ENCODE measurements around the gene TUBG1.
"Not testable (repeated sequence)": the region's sequence is repeated elsewhere in the genome, so short reads cannot be mapped to it uniquely, and the experiment has no call there.

The TUBG1 gene

DNA sequence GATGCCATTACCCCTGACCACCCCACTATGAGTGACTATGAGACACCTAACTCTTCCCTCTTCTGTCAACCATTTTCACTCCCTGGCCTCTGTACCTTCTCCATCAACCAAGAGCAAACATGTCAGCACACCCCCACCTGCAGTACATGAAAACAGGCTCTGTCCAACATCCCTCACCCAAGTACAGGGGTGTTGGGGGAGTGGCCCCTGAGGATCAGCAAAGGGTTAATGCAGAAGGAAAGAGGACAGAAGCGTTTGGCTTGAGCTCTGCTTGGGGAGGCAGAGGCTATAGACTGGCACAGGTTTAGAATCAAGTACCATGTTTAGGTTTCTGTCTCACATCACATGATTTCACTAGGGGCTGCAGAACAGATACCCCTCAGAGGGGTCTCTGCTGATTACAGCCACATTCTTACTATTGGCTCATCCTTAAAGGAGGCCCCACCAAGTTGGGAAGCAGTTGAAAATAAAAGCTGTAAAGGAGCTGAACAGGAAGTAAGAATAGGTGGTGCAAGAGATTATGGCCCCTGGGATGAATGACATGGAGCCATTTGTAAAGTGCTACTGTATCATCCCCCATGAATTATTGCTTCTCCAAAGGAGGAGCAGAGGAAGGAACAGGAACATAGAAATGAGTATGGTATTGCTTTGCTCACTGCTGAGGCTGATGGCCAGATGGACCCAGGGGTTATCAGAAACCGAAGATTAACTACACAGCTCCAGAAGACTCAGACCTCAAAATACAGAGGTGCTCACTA is 29.5 kb upstream of the TUBG1 start:
- no peak for DNase-seq

- DNase-seq = no peak
Observed at GRCh38 chr17:42581744-42582270, 27.7 kb upstream of the TUBG1 start.

GRCh38 chr17:42584880-42585279 is 24.6 kb upstream of the TUBG1 start:
- no peak for DNase-seq

DNA sequence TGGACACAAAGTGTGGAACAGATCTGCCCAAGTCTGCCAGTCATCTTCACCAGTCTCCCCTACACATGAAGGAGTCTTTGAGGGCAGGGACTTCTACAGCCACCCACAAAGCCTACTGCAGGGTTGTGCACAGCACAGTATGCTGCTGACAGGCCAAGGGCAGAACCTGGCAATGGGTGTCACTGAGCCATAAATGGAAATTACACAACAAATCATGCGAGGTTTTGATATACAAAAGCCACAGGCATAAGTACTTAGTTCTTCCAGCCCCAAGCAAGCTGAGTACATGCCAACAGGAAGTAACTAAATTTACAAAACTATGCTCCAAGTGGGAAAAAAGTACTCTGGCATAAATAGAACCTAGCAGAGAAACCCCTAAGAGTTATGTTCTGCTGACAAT is 24.1 kb upstream of the TUBG1 start:
- no peak for DNase-seq

DNA sequence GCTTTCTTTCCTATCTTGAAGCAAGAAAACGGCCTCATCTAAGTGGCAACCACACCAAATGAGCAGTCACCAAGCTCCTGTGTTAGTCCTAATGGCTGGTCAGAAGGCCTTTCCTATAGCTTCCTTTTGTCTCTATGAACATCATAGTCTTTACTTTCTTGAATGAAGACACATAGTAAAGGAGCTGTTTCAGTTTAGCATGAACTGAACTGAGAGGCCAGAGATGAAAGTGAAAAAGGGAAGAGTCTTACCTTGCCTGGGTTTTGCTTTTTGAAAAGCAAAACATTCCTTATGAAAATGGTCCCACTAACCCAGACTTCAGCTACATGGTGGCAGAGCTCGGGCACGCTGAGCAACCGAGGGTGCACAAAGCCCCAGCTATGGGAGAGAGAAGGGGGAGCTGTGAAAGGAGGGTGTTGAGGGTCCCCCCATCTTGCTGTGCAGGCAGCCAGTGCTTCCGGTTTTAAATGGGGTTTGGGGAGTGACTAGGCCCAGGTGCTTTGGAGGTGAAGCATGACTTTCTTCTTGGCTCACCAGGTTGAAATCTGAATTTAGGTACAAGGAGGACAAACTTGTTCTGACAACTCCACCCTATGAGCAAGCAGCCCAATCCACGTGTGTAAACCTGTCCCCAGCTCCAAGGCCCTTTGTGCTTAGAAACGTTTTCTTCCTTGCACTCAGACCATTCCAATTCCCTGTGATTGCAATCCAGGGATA is 22.8 kb upstream of the TUBG1 start:
- no peak for DNase-seq

DNA sequence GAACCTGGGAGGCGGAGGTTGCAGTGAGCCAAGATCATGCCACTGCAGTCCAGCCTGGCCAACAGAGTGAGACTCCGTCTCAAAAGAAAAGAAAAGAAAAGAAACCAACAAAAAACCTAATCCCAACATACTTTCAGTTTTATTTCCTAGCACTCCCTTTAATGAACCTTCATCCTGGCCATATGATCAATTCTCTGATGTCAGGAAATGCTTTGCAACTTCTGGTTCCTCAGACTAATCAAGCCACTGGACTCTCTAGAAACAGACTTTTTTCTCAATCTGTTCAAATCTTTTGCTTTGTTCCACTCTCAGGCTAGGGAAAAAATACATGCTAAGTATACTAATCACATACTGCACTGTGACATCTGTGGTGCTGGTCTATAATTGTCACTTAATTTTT is 18.6 kb upstream of the TUBG1 start:
- no peak for DNase-seq

DNA sequence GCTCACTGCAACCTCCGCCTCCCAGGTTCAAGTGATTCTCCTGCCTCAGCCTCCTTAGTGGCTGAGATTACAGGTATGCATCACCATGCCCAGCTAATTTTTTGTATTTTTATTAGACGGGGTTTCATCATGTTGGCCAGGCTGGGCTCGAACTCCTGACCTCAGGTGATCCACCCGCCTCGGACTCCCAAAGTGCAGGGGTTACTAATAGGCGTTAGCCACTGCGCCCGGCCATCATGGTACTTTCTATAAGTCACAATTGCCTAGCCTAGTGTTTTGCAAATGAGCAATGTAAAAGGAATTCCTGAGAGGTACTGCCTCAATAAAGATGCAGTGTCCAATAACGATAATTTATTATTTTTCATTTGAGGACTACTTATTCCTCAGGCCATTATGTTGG is 18.1 kb upstream of the TUBG1 start:
- DNase-seq = no peak

GRCh38 chr17:42596386-42596785 is 13.1 kb upstream of the TUBG1 start:
- no peak for DNase-seq

DNA sequence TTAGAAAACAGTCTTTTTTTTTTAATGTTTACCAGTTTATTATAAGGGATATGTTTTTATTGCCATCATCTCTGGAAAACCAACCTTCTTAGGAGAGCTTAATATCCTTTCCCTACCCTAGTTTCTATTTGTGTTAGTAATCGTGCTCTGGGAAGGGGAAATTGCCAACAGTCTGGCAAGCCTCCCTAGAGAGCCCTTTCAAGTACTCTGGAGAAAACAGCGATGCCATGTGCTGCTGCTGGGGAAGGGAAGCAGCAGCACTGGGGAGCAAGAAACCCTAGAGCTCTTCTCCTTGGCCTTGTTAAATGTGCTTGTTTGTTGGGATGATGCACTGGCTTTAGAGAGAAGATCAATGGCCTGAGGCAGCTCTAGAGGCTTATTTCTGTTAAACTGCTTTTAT is 10.6 kb upstream of the TUBG1 start:
- no peak for DNase-seq

- no peak for DNase-seq
Observed at GRCh38 chr17:42603318-42603717, 6.2 kb upstream of the TUBG1 start.

GRCh38 chr17:42607769-42608168 is 1.7 kb upstream of the TUBG1 start:
- DNase-seq = no peak

DNA sequence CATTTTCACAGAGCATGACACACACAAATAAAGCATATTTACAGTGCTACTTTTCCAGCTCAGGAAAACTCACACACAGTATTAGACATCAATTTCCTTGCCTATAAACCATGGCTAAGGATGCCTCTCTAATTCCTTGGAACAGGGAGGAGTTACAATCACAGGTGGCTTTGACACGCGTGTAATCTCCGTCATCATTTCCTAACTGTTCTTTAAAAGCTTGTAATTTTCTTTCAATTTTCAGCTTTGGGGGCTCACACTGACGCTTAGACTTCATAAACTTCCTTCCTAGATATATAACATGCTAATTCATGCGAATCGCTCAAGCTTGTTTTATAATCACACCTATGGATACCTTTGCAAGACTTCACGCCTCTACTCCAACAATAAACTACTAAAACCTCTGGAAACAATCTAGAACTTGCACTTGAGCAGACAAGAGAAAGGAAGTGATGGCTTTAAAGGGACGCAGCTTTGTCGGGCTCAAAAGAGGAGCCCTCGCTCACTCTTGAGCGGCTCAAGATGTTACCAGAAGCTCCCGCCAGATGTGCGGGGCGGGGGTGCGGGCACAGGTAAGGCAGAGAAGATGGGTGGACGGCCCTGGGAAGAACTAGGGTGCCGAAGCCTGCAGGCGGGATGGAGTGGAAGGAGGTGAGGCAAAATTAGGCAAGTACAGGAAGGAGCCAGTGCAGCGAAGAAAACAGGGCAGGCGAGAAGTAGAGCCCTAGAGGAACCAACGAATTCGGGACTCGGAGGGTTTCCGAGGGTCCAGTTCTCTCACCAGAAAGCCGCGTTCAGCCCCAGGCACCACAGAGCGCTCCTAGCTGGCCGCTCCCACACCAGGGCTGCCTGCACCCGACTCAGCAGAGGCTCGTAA is 940 bp upstream of the TUBG1 start:
- DNase-seq = no peak

DNA sequence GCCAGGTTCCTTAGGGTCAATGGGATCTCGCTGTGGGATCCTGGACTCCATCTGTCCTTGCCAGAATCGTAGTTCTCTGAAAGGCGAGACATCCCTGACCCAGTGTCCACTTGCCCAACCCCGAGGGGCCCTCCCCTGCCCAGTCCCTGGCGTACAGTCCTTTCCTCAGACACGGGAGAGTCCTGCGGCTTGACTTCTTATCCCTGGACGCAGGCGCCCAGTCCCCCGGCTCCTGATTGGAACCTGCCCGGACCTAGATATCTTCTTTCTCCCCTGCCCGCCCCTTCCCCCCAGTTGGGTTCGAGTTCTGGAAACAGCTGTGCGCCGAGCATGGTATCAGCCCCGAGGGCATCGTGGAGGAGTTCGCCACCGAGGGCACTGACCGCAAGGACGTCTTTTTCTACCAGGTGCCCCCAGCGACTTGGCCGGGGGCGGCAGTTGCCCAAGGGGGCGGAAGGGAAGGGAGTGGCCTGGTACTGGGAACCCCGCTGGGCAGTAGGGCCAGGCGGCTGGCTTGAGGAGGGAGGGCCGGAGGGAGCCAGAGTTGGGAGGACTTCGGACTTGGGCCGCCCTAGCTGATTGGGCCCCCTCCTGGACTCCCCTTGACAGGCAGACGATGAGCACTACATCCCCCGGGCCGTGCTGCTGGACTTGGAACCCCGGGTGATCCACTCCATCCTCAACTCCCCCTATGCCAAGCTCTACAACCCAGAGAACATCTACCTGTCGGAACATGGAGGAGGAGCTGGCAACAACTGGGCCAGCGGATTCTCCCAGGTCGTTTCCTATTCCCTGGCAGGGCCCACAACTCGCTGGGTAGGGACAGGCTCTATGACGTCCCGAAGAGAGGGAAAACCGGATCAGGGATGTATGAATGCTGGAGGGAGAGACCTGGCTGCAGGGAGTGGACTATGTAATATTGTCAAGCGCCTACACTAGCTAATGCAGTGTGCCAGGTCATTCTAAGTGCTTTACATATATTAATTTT is 625 bp downstream of the TUBG1 start:
- not testable (repeated sequence) for DNase-seq

- no peak for DNase-seq
Observed at GRCh38 chr17:42612013-42612412, 2.5 kb downstream of the TUBG1 start.

GRCh38 chr17:42613699-42614295 is 4.3 kb downstream of the TUBG1 start:
- DNase-seq = no peak

- no peak for DNase-seq
Observed at GRCh38 chr17:42617956-42618431, 8.5 kb downstream of the TUBG1 start.

- no peak for DNase-seq
Observed at GRCh38 chr17:42618442-42619150, 9.1 kb downstream of the TUBG1 start.

DNA sequence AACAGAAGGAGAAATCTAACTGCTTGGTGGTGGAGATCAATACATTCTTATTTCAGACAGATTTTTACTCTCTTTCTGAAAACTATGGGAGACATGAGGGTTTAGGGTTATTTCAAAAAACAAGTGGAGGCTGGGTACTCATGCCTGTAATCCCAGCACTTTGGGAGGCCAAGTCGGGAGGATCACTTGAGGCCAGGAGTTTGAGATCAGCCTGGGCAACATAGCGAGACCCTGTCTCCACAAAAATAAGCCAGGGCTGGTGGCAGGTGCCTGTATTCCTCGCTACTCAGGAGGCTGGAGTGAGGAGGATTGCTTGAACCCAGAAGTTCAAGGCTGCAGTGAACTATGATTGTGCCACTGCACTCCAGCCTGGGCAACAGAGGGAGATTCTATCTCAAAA is 12.5 kb downstream of the TUBG1 start:
- DNase-seq = not testable (repeated sequence)

GRCh38 chr17:42623271-42623670 is 13.8 kb downstream of the TUBG1 start:
- no peak for DNase-seq

GRCh38 chr17:42623732-42624596 is 14.5 kb downstream of the TUBG1 start:
- no peak for DNase-seq
